Measurements from ENCODE around the gene GALNT2. TPM values are rescaled to one million over a fixed set of nuclear protein-coding genes. Genes with fewer than 3 reads are reported as not detected.

GALNT2 gene
- polyA plus RNA-seq, 4 donors: 55.9 to 65.0 (median 62.9) TPM

- no peak for DNase-seq (ENCODE audit: low read depth in 4 of 4, low spot score in 2 of 4)
Measured at GRCh38 chr1:230070321-230071208, 3.5 kb downstream of the GALNT2 start.

DNA sequence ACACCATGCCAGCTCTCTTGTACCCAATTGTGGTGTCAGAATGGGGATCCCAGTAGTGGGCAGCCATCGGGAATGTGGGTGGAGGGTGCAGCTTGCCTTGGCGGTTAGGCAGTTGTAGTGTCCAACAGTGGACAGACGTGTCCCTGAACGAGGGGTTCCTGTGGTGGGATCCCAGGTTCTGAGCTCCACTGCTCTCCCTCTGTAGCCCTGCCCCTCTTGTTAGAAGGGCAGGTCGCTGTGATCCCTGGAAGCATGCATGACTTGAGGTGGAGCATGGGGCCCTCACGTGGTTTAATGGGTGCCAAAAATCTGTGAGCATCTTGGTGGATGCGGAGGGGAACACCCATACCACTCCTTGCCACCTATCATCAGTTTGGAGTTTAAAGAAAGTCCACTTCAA, 4.3 kb downstream of the GALNT2 start:
- no peak for DNase-seq (ENCODE audit: low read depth in 4 of 4, low spot score in 2 of 4)

GRCh38 chr1:230072296-230072695, 5.3 kb downstream of the GALNT2 start:
- DNase-seq (ENCODE audit: low read depth in 4 of 4, low spot score in 2 of 4): no peak

DNA sequence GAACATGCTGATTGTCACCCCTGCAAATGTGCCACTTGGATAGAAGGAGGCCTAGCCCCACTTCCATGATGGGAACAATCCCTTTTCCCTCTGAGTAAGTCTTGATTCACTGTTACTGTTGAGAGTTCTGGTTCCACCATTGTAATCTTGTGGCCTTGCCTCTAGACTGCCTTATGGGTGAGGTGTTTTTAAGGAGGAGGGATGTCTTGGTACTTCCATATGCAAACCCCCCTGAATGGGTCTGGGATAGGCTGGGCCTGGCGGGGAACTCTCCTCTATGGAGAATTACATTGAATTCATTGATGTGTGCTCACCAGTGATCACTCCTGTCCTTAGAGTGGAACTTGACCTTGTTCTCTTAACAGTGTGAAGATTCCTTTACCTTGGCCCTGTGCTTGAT, 5.8 kb downstream of the GALNT2 start:
- no peak for DNase-seq (ENCODE audit: low read depth in 4 of 4, low spot score in 2 of 4)

DNA sequence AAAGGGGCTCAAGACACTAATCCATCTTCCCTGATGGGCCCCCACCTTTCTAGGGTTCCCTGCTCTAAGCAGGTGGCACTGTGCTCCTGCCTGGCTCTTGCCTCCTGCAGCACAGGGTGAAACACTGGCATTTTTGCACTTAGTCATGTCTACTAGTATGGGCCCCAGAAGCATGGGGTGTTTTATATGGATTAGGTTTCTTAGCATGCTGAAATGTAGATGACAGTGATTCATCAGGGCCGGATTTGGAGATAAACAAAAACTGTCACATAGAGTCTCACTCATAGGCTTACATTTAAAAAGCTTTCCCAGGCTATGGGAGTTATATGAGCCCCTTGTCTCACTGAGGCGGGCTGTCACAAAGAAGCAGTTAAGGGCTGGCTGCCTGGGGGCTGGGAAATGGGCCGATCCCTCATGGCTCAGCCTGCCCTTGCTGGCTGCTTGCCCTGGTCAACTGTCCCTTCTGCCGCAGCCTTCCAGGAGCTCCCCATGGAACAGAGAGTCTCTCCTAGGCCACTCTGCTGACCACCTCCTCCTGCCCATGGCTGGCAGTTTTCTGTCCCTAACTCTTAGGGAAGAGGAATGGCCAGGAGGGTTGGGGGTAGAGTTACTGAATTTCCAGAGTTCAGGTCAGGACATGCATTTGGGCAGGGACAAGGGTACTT, 6.5 kb downstream of the GALNT2 start:
- no peak for DNase-seq (ENCODE audit: low read depth in 4 of 4, low spot score in 2 of 4)

- no peak for DNase-seq (ENCODE audit: low read depth in 4 of 4, low spot score in 2 of 4)
Measured at GRCh38 chr1:230074270-230074669, 7.2 kb downstream of the GALNT2 start.

- no peak for DNase-seq (ENCODE audit: low read depth in 4 of 4, low spot score in 2 of 4)
Measured at GRCh38 chr1:230074762-230075161, 7.7 kb downstream of the GALNT2 start.

- no peak for DNase-seq (ENCODE audit: low read depth in 4 of 4, low spot score in 2 of 4)
Measured at GRCh38 chr1:230076121-230076520, 9.1 kb downstream of the GALNT2 start.

- no peak for DNase-seq (ENCODE audit: low read depth in 4 of 4, low spot score in 2 of 4)
Measured at GRCh38 chr1:230077011-230077410, 10.0 kb downstream of the GALNT2 start.

DNA sequence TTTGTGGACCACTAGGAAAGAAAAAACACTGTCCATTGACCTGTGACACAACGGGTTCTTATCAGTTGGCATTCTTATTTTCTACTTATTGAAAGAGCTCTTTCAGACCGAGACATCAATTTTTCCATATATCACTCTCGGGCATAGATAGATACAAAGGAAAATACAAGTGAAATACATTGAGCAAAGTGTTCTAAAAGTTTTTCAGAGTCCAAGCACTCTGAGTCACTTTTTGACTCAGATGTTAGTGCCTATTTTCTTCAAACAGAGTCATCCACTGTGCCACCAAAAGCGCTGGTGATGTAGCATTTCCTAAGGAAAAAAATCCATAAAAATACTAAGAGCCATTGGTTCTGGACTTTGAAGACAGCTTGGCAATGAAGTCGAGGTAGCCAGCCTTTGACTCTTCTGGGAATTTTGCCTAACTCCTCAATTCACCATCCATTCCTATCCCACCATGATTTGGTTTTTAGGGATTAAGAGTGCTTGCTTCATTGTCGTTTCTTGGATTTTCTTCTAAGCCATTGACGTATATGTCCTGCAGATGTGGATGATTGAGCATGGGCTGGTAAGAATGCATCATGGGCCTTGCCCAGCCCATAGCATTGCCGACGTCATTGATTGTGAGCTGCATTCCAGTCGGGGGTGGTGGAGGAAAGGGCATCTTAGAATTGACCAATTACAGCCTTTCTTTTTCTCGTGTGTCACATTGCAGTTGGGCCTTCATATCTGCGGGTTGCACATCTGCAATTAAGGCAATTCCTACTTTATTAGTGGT, 10.6 kb downstream of the GALNT2 start:
- no peak for DNase-seq (ENCODE audit: low read depth in 4 of 4, low spot score in 2 of 4)

GRCh38 chr1:230079199-230080024, 12.4 kb downstream of the GALNT2 start:
- DNase-seq (ENCODE audit: low read depth in 4 of 4, low spot score in 2 of 4): no peak

DNA sequence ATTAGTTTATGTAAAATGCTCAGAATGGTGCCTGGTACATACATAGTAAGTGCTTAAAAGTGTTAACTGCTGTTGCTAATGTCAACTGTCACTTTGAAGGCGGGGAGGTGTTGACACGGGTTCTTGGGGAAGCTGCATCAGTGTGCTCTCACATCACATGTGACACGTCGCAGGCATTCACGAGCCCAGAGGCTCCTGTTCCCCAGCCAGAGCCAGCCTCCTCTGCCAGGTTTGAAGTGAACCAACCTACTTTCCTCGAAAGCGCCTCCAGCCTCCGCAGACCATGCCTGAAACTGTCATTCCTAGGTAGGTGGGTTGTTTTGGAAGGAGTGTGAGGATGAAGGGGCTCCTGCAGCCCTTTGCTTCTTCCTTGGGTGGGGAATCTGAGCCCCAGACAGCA, 13.8 kb downstream of the GALNT2 start:
- DNase-seq (ENCODE audit: low read depth in 4 of 4, low spot score in 2 of 4): no peak

DNA sequence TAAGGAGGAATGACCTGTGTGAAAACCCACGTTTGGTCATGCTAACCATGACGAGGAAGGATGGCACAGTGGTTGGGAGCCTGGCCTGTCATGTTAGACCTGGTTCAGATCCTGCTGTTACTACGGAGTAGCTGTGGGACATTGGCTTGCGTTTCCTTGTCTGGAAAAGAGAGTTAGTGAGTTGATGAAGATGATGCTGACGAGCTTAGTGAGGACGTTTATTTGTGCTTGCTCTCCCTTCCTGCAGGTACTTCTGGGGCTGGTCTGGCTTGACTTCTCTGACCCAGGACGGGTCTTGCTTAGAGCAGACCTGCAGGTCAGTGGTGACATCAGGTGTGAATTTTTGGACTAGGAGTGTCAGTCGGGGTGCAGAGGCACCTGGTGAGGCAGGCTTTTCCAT, 14.7 kb downstream of the GALNT2 start:
- no peak for DNase-seq (ENCODE audit: low read depth in 4 of 4, low spot score in 2 of 4)

- DNase-seq (ENCODE audit: low read depth in 4 of 4, low spot score in 2 of 4): no peak
Measured at GRCh38 chr1:230082211-230082610, 15.2 kb downstream of the GALNT2 start.

- DNase-seq (ENCODE audit: low read depth in 4 of 4, low spot score in 2 of 4): no peak
Measured at GRCh38 chr1:230083053-230083452, 16.0 kb downstream of the GALNT2 start.

GRCh38 chr1:230083746-230084407, 16.8 kb downstream of the GALNT2 start:
- DNase-seq (ENCODE audit: low read depth in 4 of 4, low spot score in 2 of 4): no peak

DNA sequence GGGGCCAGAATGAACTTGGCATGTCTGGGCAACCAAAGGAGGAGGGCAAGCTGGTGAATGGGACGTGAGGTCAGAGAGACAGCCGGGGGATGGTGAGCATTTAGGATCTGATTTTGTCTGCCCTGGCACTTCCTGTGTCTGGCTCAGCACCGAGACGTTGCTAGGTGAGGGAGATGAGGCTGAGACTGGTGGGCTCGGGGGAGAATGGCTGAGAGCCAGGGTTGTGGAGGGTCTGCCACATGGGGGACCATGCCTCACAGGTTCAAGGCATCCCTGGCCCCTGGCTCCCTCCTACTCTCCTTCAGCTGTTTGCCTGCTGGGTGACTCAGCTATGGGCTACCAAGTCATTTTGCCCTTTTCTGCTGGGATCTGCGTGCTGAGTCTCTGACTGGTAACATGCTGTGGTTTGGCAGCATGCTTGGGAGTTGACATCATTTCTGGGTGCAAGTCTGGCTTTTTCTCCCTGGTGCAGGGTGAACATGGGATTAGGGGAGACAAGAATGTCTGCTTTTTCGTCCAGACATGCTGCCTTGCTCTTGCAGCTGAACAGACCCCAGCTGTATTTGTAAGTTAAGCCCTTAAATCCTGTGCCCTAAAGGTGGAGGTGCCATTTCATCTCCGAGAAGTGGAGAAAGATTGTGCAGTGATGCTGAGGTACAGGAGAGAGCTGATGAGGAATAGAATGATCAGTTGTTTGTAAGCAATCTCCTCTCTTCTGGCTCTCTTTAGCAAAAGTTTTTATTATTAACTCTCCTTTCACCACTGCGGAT, 17.6 kb downstream of the GALNT2 start:
- DNase-seq (ENCODE audit: low read depth in 4 of 4, low spot score in 2 of 4): no peak

- DNase-seq (ENCODE audit: low read depth in 4 of 4, low spot score in 2 of 4): no peak
Measured at GRCh38 chr1:230085178-230085515, 18.1 kb downstream of the GALNT2 start.

GRCh38 chr1:230086151-230086550, 19.1 kb downstream of the GALNT2 start:
- no peak for DNase-seq (ENCODE audit: low read depth in 4 of 4, low spot score in 2 of 4)
